Measurements from ENCODE around the gene GNAI2.

DNA sequence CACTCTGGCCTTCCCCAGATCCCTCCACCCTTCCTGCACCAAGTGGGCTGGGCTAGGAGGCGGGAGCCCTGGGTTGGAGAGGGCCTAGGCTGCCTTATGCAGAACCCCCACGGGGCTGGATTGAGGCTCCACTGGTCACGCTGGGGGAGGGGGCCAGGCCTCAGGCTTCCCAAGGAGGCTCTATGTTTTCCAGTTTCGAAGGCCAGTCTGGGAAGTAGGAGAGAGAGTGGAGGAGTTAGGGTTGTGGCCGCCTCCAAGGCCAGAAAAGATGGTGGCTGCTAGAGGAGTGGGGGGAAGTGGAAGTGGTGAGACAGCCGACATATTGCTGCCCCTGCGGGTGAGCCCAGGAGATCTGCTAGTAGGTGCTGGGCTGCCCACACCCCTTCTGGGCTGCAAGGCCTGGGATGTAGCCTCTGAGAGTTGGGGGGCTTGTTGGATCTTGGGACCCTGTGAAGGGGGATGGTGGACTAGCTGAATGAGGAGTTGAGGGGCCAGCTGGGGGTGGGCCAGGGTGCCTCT is 1.2 kb downstream of the GNAI2 start:
- TF ChIP-seq JUN (IDR thresholded peaks at IDR 0.05; ENCODE audit: borderline replicate concordance, insufficient read depth, insufficient read length, low read depth) (no peak), CTCF (IDR thresholded peaks at IDR 0.05; ENCODE audit: extremely low read depth in 1 of 2, insufficient read depth in 1 of 2, low read depth in 1 of 2, low read length in 2 of 2) (no peak), GATA2 (IDR thresholded peaks at IDR 0.05; ENCODE audit: insufficient read depth, insufficient read length, low read depth, low read length) (no peak), POLR2A (IDR thresholded peaks at IDR 0.05; ENCODE audit: low read depth, low read length) (no peak), MAX (IDR thresholded peaks at IDR 0.05; ENCODE audit: insufficient read depth, insufficient read length) (no peak), EZH2 (IDR thresholded peaks at IDR 0.05; ENCODE audit: borderline replicate concordance, low read depth, low read length, severe bottlenecking) (no peak), POLR2AphosphoS5 (IDR thresholded peaks at IDR 0.05; ENCODE audit: insufficient read depth, low read depth, low read length) (no peak), FOS (IDR thresholded peaks at IDR 0.05; ENCODE audit: borderline replicate concordance, insufficient read depth, low read length) (no peak)

Measured in endothelial cell of umbilical vein (primary cell).